ENCODE measurements around the gene ATP5PD.
"Not testable (repeated sequence)": the region's sequence is repeated elsewhere in the genome, so short reads cannot be mapped to it uniquely, and the experiment has no call there.

Gene ATP5PD

DNA sequence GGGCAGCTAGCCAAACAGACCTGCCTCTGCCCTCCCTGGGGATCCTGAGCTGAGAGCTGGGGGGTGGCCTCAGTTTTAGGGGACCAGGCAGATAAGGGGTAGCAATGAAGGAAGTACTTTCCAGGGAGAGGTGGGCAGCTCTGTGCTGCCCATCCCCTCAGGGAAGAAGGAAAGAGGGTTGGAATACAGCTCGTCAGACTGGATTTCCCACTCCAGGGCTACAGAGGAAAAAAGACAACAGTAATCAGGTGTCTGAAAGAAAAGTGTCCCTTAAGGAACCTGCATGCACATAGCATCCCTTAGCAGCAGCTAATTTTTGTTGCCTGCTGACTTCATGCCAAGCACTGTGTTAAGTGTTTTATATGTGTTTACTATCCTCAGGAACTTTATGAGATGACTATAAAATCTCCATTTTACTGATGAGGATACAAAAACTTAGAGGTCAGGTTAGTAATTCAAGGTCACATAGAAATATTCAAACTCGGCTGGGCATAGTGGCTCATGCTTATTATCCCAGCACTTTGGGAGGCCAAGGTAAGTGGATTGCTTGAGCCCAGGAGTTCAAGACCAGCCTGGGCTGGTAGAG is 37.5 kb downstream of the ATP5PD start:
- no peak for DNase-seq (ENCODE audit: low spot score)
- in situ Hi-C loops (cut with MboI; ENCODE audit: low sequenced_read_pairs, unreplicated experiment) = no loop called here
- TF ChIP-seq, protein P1, sequence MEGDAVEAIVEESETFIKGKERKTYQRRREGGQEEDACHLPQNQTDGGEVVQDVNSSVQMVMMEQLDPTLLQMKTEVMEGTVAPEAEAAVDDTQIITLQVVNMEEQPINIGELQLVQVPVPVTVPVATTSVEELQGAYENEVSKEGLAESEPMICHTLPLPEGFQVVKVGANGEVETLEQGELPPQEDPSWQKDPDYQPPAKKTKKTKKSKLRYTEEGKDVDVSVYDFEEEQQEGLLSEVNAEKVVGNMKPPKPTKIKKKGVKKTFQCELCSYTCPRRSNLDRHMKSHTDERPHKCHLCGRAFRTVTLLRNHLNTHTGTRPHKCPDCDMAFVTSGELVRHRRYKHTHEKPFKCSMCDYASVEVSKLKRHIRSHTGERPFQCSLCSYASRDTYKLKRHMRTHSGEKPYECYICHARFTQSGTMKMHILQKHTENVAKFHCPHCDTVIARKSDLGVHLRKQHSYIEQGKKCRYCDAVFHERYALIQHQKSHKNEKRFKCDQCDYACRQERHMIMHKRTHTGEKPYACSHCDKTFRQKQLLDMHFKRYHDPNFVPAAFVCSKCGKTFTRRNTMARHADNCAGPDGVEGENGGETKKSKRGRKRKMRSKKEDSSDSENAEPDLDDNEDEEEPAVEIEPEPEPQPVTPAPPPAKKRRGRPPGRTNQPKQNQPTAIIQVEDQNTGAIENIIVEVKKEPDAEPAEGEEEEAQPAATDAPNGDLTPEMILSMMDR (IDR thresholded peaks at IDR 0.05; ENCODE audit: borderline replicate concordance, control extremely low read depth, extremely low read depth, insufficient read depth, missing control alignments) = no peak

DNA sequence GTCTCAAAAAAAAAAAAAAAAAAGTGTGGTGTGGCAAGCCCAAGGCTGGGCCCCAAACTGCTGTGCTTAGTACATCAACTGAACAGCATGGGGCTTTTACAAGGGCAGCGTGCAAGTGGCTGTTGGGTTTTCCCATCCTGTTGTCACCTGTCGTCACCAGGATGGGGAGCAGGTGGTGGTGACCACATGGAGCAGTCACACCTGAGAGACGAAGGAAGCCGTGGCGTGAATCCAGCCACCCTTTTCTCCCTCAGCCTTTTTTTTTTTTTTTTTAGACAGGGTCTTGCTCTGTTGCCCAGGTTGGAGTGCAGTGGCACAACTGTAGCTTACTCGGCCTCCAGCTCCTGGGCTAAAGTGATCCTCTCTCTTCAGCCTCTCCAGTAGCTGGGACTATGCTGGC is 38.4 kb downstream of the ATP5PD start:
- DNase-seq (ENCODE audit: low spot score) = no peak
- TF ChIP-seq, protein P1 (IDR thresholded peaks at IDR 0.05; ENCODE audit: borderline replicate concordance, control extremely low read depth, extremely low read depth, insufficient read depth, missing control alignments) = no peak
- in situ Hi-C loops (cut with MboI; ENCODE audit: low sequenced_read_pairs, unreplicated experiment) = no loop called here

DNA sequence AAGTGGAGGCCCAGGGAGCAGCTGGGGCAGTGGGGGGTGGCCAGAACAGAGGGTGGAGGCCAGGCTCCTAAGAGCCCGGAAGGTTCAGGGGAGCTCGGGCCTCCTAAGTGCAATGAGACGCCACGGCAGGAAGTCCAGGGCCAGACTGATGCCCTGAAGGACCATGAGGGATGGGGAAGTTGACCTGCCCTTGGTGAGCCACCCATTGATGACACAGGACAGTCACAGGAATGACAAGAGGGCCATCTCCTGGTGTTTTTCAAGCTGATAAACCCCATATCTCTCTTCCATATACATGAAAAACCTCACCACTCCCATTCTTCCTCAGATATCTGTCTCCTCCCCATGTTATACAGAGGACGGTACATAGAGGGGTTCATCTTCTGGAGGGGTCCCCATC is 40.1 kb downstream of the ATP5PD start:
- DNase-seq (ENCODE audit: low spot score) = no peak
- in situ Hi-C loops (cut with MboI; ENCODE audit: low sequenced_read_pairs, unreplicated experiment) = no loop called here
- TF ChIP-seq, protein P1 (IDR thresholded peaks at IDR 0.05; ENCODE audit: borderline replicate concordance, control extremely low read depth, extremely low read depth, insufficient read depth, missing control alignments) = no peak

DNA sequence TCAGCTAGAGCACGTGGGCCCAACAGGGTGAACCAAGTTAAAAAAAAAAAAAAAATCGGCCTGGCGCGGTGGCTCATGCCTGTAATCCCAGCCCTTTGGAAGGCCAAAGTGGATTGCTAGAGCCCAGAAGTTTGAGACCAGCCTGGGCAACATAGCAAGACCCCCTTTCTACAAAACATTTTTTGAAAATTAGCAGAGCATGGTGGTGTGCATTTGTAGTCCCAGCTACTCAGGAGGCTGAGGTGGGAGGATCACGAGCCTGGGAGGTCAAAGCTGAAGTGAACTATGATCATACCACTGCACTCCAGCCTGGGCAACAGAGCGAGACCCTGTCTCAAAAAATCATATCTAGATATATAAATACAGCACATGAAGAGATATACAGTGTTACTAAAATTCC is 40.7 kb downstream of the ATP5PD start:
- in situ Hi-C loops (cut with MboI; ENCODE audit: low sequenced_read_pairs, unreplicated experiment); DNase-seq (ENCODE audit: low spot score): not testable (repeated sequence)

DNA sequence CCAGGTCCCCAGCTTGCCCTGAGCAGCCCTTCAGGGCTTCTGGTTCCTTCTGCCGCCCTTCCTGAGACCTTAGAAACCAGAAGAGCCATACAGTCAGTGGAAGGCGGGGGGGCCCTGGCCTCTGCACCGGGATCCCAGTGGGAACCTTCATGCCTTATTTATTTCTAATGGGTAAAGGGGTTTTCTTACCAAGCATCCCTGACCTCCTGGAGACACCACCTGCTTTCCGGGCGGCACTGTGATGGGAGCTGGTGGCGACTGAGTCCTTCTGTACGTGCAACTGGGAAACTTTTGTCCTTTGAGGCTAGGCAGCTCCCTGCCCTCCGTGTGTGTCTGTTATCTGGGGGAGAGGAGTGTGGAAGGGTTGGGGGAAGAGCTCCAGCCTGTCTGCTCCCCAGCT is 41.5 kb downstream of the ATP5PD start:
- TF ChIP-seq, protein P1 (IDR thresholded peaks at IDR 0.05; ENCODE audit: borderline replicate concordance, control extremely low read depth, extremely low read depth, insufficient read depth, missing control alignments) = no peak
- DNase-seq (ENCODE audit: low spot score) = no peak
- in situ Hi-C loops (cut with MboI; ENCODE audit: low sequenced_read_pairs, unreplicated experiment) = no loop called here

DNA sequence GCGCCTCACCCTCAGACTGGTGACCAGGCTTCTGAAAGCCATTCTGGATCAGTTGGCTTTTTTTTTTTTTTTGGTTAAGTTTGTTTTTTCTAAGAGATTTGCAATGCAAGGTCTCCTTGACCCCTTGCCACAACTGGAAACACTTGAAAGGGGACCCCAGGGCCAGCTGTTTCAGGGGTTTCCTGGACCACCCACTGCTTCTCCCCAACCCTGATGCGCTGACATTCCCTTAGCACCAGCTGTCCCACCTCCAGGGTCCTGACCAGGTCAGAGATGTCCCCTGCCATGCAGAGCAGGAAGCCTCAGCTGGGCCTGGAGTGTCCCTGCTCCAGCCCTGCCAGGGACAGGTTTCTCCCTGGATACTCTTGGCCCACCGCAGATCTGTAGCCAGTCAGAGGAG is 42.4 kb downstream of the ATP5PD start:
- in situ Hi-C loops (cut with MboI; ENCODE audit: low sequenced_read_pairs, unreplicated experiment) = no loop called here

DNA sequence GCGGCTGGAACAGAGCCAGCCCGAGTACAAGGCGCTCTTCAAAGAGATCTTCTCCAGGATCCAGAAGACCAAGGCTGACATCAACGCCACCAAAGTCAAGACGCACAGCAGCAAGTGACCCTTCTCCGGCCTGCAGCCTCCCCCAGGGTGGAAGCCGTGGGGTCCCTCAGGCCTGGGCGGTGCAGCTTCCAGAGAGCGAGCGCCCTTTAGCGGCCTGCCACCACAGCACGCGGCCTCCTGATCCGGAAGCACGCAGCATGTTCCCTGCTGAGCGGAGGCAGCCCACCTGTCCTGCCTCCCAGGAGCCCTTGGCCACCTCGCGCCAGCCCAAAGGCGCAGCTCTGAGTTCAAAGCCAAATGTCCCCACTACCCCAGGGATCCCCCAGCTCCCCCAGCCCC is 42.8 kb downstream of the ATP5PD start:
- no peak for DNase-seq (ENCODE audit: low spot score)
- in situ Hi-C loops (cut with MboI; ENCODE audit: low sequenced_read_pairs, unreplicated experiment) = no loop called here
- TF ChIP-seq, protein P1 (IDR thresholded peaks at IDR 0.05; ENCODE audit: borderline replicate concordance, control extremely low read depth, extremely low read depth, insufficient read depth, missing control alignments) = no peak

More for the DNA sequence above, 42.4 kb downstream of the ATP5PD start:
- DNase-seq (ENCODE audit: low spot score) = no peak
- TF ChIP-seq, protein P1 (IDR thresholded peaks at IDR 0.05; ENCODE audit: borderline replicate concordance, control extremely low read depth, extremely low read depth, insufficient read depth, missing control alignments) = no peak
